Measurements from ENCODE around the gene CD19. TPM values are rescaled to one million over a fixed set of nuclear protein-coding genes. Genes with fewer than 3 reads are reported as not detected.

CD19 gene
- not detected in 2 replicates for total RNA-seq

DNA sequence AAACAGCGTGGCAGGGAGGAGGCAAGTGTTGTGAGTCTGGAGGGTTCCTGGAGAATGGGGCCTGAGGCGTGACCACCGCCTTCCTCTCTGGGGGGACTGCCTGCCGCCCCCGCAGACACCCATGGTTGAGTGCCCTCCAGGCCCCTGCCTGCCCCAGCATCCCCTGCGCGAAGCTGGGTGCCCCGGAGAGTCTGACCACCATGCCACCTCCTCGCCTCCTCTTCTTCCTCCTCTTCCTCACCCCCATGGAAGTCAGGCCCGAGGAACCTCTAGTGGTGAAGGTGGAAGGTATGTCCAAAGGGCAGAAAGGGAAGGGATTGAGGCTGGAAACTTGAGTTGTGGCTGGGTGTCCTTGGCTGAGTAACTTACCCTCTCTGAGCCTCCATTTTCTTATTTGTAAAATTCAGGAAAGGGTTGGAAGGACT is at the start of gene CD19:
Gene CD19, plus strand, starts transcription at position 171 of the 425 bp plus-strand sequence. Its CDS starts 30 bp downstream, at position 201.

DNA sequence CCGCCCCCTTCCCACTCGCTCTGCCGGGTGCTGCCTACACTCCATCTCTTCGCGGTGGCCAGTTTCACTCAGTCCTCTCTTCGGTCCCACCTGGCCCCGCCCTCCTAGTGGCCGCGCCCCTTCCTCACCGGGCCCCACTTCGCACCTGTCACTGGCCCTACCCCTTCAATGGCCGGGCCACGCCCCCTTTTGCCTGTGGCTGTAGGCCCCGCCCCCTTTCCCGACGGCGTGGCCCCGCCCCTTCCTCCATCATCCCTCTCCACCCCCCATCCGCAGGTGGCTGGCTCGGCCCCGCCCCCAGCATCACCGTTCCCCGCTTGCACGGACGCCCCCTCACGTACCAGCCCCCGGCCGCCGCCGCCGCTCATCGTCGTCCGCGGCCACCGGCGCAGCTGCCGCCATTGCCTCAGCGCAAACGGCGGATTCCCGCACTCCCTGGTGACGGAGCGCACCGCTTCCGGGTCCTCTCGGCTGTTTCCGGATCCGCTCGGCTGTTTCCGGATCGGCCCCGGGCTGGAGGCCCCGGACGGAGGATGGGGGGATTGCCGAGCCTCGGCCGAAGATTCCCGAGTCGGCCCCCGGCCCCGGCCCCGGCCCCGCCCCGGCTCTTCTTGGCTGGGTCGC is 6.9 kb upstream of the CD19 start, which contains the start of gene RABEP2:
Gene RABEP2, minus strand, starts transcription at position 477 of the 624 bp plus-strand sequence. Its CDS starts 75 bp downstream, at position 402.

DNA sequence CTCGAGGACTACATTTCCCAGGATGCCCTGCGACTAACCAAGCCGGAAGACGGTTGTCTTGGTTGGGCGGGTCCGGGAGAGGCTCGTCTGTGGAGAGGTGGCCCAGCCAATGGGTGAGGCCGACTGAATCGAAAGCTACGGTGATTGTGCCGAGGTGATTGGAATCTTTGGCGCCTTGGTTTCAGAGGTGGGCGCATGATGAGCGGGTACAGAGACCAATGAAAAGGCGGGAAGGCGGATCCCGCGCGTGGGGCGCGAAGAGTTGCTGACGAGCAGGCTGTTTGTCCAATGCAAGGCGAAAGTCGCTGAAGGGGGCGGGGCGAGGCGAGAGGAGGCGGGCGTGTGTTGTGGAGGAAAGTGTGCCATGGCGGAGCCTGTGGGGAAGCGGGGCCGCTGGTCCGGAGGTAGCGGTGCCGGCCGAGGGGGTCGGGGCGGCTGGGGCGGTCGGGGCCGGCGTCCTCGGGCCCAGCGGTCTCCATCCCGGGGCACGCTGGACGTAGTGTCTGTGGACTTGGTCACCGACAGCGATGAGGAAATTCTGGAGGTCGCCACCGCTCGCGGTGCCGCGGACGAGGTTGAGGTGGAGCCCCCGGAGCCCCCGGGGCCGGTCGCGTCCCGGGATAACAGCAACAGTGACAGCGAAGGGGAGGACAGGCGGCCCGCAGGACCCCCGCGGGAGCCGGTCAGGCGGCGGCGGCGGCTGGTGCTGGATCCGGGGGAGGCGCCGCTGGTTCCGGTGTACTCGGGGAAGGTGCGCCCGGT is 19.1 kb downstream of the CD19 start, which contains the start of gene NFATC2IP:
Gene NFATC2IP, plus strand, starts transcription at position 290 of the 762 bp plus-strand sequence. Its CDS starts 75 bp downstream, at position 365.

DNA sequence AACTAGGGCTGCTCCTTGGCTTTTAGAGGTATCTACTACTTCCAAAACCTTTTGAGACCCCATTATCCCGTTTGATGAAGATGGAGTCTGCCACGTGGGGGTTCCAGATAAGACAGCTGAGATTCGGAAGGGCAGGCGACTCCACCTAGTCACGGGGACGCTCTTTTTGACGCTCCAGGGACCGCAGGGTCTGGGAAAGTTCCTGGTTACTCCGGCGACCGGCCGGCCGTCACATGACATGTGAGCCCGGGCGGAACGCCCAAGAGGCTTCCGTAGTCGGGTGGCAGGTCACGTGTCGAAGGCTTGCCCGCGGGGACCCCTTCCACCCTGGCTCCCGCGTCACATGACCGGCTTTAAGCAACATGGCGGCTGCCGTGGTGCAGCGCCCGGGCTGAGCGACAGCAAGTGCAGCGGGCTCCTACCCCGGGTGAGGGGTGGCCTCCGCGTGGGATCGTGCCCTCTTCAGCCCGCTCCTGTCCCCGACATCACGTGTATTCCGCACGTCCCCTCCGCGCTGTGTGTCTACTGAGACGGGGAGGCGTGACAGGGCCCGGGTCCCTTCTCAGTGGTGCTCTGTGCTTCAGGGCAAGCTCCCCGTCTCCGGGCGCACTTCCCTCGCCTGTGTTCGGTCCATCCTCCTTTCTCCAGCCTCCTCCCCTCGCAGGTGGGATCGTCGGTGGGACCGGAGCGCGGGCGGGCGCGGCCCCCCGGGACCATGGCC is 42.8 kb downstream of the CD19 start, which contains the start of gene SPNS1:
Gene SPNS1, plus strand, starts transcription at position 342 of the 721 bp plus-strand sequence. Its CDS starts 374 bp downstream, at position 716.

DNA sequence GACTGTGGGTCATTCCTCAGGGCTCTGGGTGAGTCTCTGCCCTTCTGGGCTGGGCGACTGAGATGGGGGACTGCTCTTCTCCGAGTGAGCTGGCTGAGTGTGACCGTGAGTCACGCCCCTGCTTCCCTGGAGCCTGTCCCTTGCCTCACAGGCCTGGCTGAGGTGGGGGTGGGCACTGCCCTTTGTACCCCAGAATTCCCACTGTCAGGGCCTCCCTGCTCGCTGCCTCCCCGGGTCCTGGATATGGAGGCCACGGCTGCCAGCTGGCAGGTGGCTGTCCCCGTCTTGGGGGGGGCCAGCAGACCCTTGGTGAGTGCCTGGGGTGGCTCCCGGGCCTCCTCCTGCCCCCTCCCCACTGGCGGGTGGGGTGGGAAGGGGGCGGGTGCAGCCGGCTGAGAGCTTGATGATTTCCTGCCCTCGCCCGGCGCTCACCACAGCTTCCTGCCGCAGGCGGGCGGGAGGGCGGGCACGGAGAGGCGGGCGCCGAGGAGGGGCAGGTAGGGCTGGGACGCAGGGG is 52.9 kb downstream of the CD19 start, which contains the start of gene LAT:
Gene LAT, plus strand, starts transcription at position 434 of the 517 bp plus-strand sequence. CDS start 366 bp downstream, outside the sequence.

Other genes starting within 250 kb of the CD19 start
- 112 and 118 TPM in 2 replicates for gene EIF3C, start 220.5 kb upstream of the CD19 start, total RNA-seq
- gene NPIPB9, start 180.2 kb upstream of the CD19 start, total RNA-seq = 2.2 and 2.7 TPM in 2 replicates
- 42.6 and 50.2 TPM in 2 replicates for gene ATXN2L, start 109.0 kb upstream of the CD19 start, total RNA-seq
- 125 and 139 TPM in 2 replicates for gene TUFM, start 85.6 kb upstream of the CD19 start, total RNA-seq
- gene SH2B1, start 68.1 kb upstream of the CD19 start, total RNA-seq = 10.7 and 19.4 TPM in 2 replicates
- gene ATP2A1, start 53.5 kb upstream of the CD19 start, total RNA-seq = 0.20 and 0.37 TPM in 2 replicates
- gene RABEP2, start 6.7 kb upstream of the CD19 start, total RNA-seq = 17.3 and 20.5 TPM in 2 replicates
- gene NFATC2IP, start 19.0 kb downstream of the CD19 start, total RNA-seq = 20.2 and 29.3 TPM in 2 replicates
- gene SPNS1, start 42.8 kb downstream of the CD19 start, total RNA-seq = 35.3 and 43.0 TPM in 2 replicates
- 0.37 and 1.2 TPM in 2 replicates for gene LAT, start 53.1 kb downstream of the CD19 start, total RNA-seq

Data from subcutaneous preadipocyte (primary cell).